ENCODE data around the gene SERTM2.

Gene SERTM2

GRCh38 chrX:111560801-111561200 lies 49.4 kb downstream of the SERTM2 start:
- DNase-seq (ENCODE audit: low spot score), result no peak

DNA sequence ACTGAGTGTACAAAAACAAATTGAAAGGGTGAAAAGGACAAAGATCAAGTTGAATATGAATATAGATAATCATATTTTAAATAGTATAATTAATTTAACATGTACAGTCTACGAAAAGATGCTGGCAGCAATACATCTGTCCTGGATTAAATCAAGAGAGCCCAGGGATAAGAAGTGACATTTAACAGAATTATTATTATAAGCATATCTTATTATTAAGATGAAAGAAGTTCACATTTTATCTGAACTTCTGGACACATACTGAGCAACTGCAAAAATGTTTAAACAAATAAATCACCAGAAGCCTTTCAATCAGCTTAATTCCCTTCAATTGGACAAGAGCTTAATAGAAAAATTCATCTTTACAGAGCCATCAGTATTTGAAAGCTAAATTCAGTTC lies 50.4 kb downstream of the SERTM2 start:
- DNase-seq (ENCODE audit: low spot score), result no peak

- no peak for DNase-seq (ENCODE audit: low spot score)
Observed at GRCh38 chrX:111567542-111568255, 56.3 kb downstream of the SERTM2 start.

DNA sequence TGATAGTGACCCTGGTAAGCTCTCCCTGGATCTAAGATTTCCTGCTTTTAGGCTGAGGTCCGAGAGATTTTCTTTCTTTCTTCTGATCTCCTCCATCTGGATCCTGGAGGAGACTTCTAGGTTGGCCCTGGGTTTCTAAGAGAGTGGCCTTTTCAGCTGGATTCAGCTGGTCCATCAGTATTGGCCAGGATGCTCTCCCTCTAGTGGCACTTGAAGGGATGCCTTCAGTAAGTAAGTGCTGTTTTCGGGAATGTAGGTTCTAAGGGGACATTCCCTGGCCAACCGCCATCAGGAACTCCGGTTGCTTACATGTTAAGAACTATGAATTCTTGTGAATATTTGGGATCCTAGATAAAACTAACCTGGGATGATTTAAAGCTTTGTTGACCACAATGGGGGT lies 56.9 kb downstream of the SERTM2 start:
- DNase-seq (ENCODE audit: low spot score), result no peak

GRCh38 chrX:111568817-111569216 lies 57.4 kb downstream of the SERTM2 start:
- DNase-seq (ENCODE audit: low spot score), result no peak
